CD4-positive, alpha-beta T cell treated with Interferon gamma for 1 hour (primary cell): ENCODE results near the gene EGFL7.

ENCODE experiments used
- DNase-seq: peaks from one replicate; pipeline ENCODE4 v3.0.0-alpha.2; 2020

EGFL7 gene

DNA sequence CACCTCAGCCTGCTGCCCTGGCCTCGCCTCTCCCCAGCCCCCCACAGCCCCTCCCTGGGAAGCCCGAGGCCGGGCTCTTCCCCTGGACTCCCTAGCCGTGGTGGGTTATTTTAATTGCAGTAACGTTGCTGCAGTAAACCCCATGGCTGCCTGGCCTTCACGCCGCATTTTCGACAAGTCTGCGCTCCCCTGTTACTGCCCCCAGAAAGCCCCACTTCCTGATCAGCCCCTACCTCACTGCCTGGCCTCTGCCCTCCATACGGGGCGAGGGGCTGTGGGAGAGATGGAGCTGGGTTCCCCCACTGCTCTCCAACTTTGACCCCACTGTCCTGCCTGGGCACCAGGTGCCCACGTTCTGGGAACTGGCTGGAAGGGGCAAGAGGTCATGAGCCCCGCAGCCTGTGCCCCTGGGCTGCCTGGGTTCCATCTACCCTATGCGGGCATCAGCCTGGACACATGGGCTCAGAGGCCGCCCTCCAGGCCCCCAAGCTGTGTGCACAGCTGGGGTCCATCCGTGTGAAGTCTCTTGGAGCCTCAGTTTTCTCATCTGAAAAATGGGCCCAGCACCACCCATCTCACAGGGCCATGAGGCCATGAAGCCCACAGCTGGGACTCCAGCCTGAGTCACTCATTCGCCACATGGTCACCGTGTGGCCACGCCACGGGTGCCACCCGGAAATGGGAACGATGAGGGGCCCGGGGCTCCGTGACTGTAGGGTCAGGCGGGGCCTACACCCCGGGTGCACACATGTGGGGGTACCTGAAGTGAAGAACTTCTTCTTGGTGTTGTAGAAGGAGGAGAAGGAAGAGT is 11.5 kb downstream of the EGFL7 start:
- no peak for DNase-seq

DNA sequence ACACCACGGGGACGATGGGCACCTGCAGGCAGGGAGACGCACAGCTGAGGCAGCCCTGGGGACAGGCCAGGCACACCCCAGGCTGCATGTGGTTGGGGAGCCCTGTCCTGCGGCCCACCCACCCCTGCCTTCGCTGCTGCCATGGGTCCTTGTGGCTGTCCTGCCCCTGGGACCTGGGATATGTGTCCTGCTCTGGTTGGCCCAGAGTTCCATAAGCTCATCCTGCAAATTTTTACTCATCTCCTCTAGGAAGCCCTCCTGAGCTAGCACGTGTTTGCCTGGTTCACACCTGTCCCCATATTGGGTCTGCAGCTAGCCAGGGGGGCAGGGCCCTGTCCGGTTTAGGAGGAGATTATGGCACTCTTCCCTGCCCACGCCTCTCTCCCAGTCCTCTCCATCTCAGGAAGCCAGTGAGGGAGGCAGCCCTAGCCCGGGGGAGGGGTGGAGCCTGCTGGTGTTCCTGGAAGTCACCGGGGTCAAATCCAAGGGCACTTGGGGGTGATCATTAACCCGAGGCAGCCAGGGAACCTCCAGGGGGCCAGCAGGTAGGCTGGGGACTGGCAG is 12.2 kb downstream of the EGFL7 start:
- no peak for DNase-seq

DNA sequence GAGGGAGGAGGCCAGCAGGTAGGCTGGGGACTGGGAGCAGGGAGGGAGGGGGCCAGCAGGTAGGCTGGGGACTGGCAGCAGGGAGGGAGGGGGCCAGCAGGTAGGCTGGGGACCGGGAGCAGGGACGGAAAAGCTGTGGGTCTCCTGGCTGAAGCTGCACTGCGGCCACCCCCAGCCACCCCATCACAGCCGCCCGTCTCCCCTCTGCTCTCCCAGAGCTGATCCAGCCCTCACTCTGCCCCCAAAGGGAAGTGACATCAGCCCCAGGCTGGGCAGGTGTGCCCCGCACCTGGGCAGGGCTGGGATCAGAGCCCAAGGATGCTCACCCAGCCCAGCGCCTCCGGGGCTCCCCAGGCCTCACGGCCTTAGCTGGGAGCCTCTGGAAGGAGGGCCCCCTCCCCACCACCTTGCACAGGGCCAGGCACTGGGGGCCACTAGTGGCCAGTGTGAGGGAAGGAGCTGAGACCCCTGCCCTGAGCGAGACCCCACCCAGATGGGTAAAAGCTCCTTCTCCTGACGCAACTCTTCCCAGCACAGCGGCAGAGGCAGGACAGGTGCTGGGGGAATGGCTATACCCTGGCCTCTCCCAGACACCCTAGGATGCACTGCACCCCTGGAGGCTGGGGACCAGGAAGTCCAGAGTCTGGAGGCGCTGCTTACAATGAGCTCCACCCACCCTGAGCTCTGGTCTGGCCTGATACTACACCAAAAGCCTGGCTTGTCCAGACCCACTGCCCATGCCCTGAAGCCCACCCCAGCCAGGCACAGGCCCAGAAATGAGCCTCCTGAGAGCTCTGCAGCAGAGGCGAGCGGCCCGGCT is 13.0 kb downstream of the EGFL7 start:
- DNase-seq, result no peak

DNA sequence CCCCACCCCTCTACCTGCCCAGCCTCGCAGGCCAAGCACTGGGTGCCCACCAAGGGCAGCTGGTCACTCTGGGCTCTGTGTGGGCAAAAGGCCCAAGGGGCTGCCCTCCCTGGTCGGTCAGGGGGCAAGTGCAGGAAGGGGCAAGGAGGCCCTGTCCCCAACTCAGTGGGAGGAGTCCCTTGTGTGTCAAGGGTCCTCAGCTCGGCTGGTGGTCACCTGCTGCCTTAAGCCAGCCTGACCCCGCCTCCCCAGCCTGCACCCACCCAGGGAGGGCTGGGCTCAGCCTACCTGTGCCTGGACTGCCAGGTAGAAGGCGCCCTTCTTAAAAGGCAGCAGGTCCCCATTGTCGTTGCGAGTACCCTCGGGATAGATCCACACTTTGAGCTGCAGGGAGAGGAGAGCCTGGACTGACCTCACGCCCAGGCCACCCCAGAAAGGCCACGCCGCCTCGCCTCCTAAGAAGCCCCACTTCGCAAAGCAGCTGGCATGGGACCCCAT is 13.6 kb downstream of the EGFL7 start:
- no peak for DNase-seq

DNA sequence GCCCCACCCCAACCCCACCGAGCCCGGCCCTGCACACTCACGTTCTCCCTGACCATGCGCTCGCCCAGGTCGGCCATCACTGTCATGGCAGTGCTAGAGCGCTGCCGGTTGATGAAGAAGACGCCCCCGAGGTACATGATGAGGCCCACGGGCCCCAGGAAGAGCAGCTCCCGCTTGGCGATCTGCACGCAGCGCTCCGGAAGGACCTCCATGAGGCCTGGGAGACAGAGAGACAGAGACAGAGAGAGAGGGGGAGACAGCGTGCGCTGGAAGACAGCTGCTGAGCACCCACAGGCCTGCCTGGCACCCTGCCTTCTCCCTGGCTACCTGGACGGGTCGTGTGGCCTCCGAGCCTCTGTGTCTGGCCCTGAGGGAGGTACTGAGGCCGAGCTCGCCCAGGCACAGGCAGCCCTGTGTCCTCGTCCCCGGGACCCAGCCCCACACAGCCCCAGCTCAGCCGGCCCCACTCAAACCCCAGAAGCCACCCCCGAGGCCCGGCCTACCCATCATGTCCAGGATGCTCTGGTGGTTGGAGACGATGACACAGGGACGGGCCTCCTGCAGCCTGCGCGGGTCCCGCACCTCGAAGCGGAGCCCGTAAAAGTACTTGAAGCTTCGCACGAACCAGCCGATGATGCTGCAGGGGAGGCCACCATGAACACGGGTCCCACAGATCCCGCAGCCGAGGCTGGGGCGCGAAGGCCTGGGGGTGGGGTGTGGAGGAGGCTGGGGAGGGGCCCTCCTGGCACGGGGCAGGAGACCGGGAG is 14.4 kb downstream of the EGFL7 start:
- DNase-seq, result no peak

DNA sequence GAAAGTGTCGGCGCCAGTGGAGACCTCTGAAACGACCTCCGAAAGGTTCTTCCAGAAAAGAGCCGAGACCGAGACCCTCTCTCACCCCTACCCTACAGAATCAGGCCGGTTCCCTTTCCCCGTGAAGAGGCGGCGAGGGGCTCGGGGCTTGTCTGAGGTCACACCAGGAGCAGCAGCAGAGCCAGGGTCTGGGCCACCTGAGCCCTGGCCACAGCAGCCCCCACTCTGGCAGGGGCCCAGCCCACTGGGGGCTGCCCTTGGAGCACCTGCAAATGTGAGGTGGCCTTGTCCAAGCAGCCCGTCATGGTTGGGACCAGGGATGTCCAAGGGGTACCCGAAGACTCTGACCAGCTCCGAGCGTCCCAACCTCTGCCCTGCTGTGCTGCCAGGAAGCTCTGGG is 15.3 kb downstream of the EGFL7 start:
- DNase-seq, result no peak

DNA sequence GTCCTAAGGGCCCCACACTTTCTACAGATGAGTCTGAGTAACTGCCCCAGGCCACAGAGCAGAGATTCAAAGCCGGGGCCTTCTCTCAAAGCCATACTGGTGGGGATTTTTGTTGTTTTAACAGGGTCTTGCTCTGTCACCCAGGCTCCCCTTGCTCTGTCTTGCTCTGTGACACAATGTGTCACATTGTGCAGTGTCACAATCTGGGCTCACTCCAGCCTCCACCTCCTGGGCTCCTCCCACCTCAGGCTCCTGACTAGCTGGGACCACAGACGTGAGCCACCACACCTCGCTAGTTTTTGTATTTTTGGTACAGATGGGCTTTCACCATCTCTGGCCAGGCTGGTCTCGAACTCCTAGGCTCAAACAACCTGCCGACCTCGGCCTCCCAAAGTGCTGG is 15.9 kb downstream of the EGFL7 start:
- no peak for DNase-seq

DNA sequence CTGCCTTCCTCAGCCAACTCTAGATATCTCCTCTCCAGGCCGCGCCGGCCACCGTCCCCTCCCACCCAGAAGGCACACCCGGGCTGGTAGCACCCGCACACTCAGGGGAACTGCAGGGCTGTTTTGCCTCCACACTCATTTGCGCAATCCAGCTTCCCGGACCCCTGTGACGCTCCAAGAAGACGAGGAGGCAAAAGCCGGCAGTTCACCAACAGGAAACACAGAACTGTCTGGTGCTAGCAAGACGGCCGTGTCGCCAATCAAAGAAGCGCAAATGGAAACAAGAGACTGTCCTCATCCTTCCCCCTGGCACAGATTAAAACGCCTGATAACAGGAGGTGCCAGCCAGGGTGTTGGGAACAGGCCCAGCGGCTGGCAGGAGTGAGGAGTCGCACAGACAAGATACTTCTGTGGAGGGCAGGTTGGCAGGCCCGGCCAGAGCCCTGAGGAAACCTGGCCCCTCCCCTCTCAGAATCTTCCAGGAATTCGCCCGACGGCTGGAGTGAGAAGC is 16.8 kb downstream of the EGFL7 start:
- peak; percentile 47 for DNase-seq

DNA sequence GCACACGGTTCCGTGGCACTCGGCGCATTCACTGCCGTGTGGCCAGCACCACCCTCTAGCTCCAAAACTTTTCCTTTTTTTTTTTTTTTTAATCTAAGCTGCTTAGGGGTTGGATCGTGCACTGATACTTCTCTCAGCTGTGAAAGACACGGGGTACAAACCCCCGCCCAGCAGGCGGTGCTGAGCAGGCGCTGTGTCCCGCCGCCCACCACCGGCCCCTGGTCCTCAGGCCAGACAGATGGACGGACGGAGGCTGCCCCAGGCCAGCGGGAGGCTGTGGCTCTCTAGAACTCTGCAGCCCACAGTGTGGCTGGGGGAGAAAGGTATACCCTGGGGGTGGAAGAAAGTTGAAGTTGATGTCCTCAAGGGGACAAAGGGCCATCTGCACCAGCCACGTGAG is 18.3 kb downstream of the EGFL7 start:
- DNase-seq, result no peak

DNA sequence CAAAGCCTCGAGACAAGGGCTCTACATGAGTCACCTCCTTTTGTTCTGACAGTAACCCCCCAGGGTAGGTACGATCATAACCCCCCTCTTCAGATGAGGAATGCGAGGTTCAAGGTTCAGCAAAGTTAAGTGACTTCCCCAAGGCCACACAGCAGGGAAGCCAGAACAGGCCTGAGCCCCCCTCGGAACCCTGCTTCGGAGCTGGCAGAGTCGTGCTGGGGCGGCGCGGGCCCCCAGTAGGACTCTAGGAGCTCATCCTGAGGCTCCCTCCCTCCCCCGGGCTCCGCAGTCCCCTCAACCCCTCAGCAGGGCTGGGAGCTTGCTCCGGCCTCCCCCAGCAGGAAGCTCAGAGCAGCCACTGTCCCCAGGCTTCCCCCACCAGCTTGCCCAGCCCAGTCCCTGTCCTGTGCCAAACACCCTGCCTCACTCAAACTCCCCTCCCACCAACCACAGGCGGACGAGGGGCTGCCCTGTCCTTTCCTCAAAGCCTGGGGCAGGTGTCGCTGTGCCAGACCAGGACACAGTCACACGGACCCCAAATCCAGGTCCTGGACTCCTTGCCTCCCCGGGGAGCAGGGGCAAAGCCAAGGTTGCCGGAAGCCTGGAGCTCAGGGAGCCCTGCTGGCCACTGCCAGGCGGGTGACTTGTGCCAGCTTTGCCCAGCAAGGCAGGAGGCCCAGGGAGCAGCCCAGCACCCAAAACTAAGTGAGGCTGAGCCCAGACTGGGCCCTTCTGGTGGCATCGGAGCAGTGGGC is 19.4 kb downstream of the EGFL7 start:
- no peak for DNase-seq

DNA sequence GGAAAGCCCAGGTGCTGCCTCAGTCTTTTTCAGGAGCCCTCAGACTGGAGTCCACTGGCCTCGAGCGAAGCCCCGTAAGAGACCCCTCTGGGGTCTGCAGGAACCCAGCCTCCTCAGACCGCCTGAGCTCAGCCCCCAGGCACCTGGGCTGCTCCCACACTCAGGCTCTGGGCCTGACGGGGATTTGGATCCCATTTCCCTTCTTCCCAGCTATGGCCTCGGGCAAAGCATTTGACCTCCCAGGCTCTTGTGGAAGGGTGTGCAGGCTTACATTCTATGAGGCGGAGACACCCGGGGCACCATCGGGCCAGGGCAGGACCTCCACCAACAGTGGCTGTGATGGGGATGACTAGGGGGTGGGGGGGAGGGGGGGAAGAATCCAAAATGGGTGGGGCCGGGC is 20.0 kb downstream of the EGFL7 start:
- no peak for DNase-seq

DNA sequence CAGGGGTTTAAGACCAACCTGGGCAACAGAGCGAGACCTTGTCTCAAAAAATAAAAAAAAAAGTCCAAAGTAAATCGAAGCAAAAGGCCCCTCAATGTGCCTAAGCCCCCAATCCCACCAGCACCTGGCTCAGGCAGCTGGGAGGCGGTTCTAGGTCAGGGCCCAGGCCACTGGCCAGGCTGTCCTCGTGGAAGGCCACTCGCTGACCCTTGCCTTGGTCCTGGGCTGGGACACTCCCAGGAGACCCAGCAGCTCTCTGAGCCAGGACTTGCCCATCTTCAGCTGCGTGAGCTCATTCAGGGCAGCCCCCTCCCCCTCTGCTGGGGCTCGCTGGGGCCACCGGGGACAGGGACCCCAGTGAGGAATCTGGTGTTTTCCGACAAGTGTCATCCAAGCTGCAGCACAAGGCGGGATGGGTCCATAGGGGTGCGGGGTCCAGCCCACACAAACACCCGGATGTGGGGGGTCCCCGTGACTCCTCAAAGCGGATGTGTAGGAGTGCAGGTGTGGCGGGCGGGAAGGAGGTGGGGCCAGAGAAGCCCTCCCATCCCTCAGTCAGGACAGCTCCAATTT is 20.5 kb downstream of the EGFL7 start:
- DNase-seq, result no peak

DNA sequence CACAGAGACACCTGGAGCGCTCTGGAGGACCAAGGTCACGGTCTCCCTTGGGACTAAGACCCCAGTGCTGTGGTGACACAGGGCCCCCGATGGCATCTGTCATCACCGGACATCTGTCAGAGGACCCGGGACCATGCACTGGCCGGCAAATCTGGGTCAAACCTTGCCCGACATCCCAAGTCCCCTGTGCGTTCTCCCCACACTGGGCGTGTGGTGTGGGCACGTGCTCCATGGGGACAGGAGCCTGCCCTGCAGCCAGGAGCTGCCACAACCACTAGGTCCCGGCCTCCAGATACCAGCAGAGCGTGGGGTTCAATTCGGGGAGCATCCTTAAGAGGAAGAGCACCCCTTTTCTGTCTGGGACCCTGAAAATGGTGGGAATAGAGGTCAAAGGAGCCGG is 21.0 kb downstream of the EGFL7 start:
- DNase-seq, result no peak

DNA sequence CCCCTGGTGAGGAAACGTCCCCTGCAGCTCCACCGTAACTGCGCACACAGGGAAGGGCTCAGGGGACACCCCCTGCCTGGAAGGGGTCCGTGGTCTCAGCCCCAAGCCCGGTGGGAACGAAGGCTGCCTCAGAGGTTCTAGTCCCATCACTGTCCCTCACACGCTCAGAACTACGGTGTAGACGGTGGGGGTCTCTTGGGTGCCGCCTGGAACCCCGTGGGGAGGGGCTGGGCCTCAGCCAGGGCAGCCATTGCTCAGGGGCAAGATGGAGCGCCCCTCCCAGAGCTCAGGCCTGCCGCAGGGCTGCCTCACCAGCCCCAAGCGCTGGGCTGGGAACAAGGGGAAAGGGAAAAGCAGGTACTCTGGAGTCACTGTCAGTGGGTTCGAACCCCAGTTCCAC is 21.6 kb downstream of the EGFL7 start:
- DNase-seq, result no peak

DNA sequence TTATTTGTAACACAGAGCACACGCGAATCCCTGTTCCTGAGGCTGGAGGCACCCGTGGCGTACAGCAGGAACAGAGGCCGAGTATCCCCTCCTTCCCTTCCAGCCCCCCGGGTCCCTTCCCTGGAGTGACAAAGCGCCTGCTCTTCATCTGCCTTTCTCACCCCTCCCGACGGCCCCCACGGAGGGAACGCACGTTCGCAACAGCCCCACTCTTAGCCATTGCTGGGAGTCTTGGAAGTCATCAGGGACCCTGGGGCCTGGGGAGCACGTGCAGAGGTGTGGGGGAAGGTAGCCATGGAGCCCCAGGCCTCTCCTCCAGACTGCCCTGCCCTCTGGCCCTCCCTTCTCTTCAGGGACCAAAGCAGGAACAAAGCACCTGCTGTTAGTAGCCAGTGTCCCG is 22.1 kb downstream of the EGFL7 start:
- DNase-seq, result no peak

DNA sequence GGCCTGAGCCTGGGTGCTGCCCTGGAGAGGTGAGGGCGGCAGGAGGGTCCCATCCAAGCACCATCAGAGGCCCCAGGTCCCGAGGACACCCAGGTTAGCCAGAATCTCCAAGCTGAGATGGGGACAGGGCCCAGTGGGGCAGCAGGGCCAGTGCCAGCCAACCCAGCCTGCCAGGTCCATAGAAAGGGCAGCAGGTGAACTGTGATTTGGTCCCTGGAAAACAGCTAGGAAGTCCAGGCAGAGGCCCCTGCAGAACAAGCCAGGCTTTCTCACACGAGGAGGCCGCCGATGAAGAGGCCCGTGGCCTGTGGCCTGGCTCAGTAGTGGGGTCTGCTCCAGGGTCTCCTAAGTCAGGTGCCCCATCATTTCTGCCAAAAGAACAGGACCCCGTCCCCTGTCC is 22.5 kb downstream of the EGFL7 start:
- no peak for DNase-seq

DNA sequence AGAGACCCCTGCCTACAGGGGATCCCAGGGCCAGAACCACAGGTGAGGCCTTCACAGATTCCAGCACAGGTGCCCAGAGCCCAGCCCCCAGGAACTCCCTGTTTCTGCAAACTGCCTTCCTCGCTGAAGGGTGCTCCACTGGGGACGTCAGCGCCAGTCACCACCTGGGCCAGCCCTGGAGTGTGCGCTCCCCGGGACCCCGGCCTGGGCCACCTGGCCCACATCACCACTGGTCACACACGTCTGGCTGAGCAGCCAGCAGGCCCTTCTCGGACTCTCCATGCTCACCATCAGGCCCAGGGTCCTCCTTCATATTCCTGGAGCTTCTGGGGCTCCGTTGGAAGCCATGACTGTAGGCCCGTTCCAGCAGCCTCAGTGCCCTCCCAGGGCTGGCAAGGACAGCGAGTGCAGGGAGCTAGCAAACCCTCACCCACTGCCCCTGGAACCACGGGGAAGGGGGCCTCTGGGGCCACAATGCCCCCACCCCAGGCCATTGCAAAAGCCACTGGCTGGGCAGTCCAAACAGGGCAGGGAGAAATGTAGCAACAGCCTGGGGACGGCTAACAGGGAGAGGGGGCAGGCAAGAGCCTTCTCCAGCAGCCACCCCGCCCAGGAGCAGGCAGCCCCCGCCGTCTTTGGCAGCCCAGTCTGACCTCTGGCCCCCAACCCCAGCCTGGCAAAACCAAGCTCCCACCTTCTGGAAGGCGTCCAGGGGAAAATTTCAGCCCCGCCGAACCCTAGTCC is 23.2 kb downstream of the EGFL7 start:
- DNase-seq, result no peak

DNA sequence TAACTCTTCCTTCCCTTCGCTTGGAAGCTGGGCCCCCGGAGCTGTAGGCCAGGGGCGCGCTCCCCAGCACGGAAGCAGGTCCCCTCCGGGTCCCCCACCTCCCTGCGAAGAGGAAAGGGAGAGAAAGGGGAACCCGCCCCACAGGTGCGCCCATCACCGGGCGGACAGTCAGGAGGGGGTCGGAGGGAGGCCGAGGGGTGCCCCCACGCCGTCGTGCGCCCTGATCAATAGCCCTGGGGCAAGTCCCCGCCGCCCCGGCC is 23.7 kb downstream of the EGFL7 start:
- no peak for DNase-seq

DNA sequence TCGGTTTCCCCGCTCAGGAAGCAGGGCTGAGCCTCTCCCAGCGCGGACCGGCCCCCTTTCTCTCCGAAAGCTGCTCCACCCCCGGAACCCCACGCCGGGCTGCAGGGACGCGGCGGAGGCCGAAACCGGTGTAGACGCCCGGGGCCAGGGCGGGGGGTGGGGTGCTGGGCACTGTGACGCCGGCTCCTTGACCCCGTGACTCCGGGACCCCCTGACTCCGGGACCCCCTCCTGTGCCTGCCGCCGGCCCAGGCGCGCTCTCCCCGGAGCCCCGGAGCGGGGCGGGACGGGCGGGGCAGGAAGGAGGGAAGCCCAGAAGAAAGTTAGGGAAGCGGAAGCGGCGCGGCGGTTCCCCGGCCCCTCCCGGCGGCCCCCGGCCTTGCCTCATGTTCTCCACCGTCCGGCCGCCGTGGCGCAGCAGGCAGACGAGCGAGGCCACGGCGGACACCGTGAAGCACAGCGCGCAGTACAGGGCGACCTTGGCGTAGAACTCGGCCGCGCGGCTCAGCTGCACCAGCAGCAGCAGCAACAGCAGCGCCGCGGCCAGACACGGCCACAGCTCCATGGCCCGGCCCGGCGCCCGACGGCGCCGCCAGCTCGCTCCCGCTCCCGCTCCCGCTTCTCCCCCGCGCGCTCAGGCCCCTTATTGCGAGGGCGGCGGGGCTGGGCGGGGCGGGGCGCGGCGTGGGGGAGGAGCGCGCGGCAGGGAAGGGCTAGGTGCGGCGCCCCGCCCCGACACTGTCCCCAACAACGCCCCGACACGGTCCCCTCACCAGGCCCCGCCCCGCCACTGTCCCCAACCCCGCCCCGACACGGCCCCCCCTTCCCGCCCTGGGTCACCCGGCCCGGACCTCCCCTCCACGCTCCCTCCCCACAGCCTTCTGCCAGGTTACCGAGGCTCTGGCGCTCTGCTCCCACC is 24.3 kb downstream of the EGFL7 start, which contains the start of gene AGPAT2:
Gene AGPAT2, minus strand, starts transcription at position 664 of the 918 bp plus-strand sequence. Its CDS starts 100 bp downstream, at position 564.
- peak; percentile 73 for DNase-seq

DNA sequence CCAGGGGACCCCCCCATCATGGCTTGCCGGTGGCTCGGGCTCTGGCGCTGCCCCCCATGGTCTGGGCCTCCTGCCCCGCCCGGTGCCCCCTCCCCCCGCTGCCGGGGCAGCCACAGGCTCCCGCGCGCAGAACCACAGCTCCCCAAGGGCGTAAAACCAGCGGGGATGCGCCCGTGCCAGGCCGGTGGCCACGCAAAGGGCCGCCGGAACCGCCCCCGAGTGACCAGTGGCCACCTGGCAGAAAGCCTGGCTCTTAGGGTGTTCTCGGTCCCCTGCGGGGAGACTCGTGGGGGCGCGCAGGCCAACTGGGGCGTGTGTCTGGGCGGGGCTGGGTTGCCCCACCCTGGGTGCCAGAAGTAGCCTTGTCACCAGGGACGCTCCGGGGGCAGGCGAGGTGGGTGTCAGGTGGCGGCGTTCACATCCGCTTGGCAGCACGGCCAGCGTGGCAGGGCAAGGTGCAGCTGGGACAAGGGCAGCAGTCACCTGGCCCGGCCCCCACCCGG is 25.1 kb downstream of the EGFL7 start:
- DNase-seq, result no peak
